HG02763 (cell line): ENCODE data around the gene COL1A2.

ENCODE experiments used
- ATAC-seq: cut with Tn5 transposase; IDR thresholded peaks from one replicate; pipeline ENCODE4 v1.9.1; 2021; ENCODE audit warnings: mild to moderate bottlenecking, moderate library complexity; ENCODE audit not compliant: unreplicated experiment

COL1A2 gene

GRCh38 chr7:94476251-94476840 lies 81.7 kb downstream of the COL1A2 start:
- no peak for ATAC-seq

- no peak for ATAC-seq
These were observed 83.2 kb downstream of the COL1A2 start for GRCh38 chr7:94477878-94478277.

GRCh38 chr7:94478648-94479214 lies 84.0 kb downstream of the COL1A2 start:
- no peak for ATAC-seq
